Smooth muscle cell (in vitro differentiated cells): ENCODE data around the gene ATP11A. TPM values are rescaled to one million over a fixed set of nuclear protein-coding genes. Genes with fewer than 3 reads are reported as not detected.
A peak's percentile ranks its signal among the peaks of the same experiment; 100 is the strongest.

Experiments
- DNase-seq: peaks from one replicate; lab custom pipeline; 2025; ENCODE audit not compliant: unreplicated experiment; lab: John Stamatoyannopoulos, UW
- H2AFZ ChIP-seq: fragments of 200-600 bp; sonication (generic); 2 replicates; pipeline ENCODE4 v1.6.0; 2016; ENCODE audit warnings: antibody characterized with exemption, low read depth, mild to moderate bottlenecking
- H3F3A ChIP-seq: fragments of 200-600 bp; sonication (generic); 2 replicates; pipeline ENCODE4 v1.6.0; 2017; ENCODE audit warnings: antibody characterized with exemption, low read depth
- H3K27ac ChIP-seq: fragments of 200-600 bp; sonication (generic); 2 replicates; pipeline ENCODE4 v1.5.1; 2016; ENCODE audit warnings: low read depth, mild to moderate bottlenecking
- H3K27me3 ChIP-seq: fragments of 200-600 bp; sonication (generic); 2 replicates; pipeline ENCODE4 v1.6.1; 2016; ENCODE audit warnings: low read depth, mild to moderate bottlenecking
- H3K36me3 ChIP-seq: fragments of 200-600 bp; sonication (generic); 2 replicates; pipeline ENCODE4 v1.5.1; 2016; ENCODE audit warnings: low read depth
- H3K4me1 ChIP-seq: fragments of 200-600 bp; sonication (generic); 2 replicates; pipeline ENCODE4 v1.5.1; 2016; ENCODE audit warnings: low read depth
- H3K4me2 ChIP-seq: fragments of 200-600 bp; sonication (generic); 2 replicates; pipeline ENCODE4 v1.6.0; 2016; ENCODE audit warnings: mild to moderate bottlenecking
- H3K4me3 ChIP-seq: fragments of 200-600 bp; sonication (generic); 2 replicates; pipeline ENCODE4 v1.5.1; 2016; ENCODE audit warnings: mild to moderate bottlenecking
- H3K79me2 ChIP-seq: fragments of 200-600 bp; sonication (generic); 2 replicates; pipeline ENCODE4 v1.6.0; 2016; ENCODE audit warnings: low read depth, mild to moderate bottlenecking
- H3K9ac ChIP-seq: fragments of 200-600 bp; sonication (generic); 2 replicates; pipeline ENCODE4 v1.6.0; 2016; ENCODE audit warnings: low read depth
- H3K9me3 ChIP-seq: fragments of 200-600 bp; sonication (generic); replicated peaks from 2 replicates; pipeline ENCODE4 v1.5.1; 2016; ENCODE audit warnings: low read depth
- H4K20me1 ChIP-seq: fragments of 200-600 bp; sonication (generic); 2 replicates; pipeline ENCODE4 v1.6.0; 2016; ENCODE audit warnings: low read depth
- WGBS: methylation state at CpG from one replicate; pipeline ENCODE4 v1.1.7; 2016; ENCODE audit warnings: low lambda C conversion rate; 5-methylcytosine and 5-hydroxymethylcytosine counted together
- polyA plus RNA-seq: library from polyadenylated mRNA; unstranded; fragments of >200 nt; fragmentation: Nextera tagmentation; extraction: Ambion mirVana; gene quantifications from 2 replicates; pipeline ENCODE4 v1.2.1, GENCODE V29; 2016
- total RNA-seq: library from RNA; depleted of rRNA; stranded (reverse); fragments of >200 nt; gene quantifications from 2 replicates; pipeline ENCODE4 v1.2.3, GENCODE V29; 2014
- TF ChIP-seq, protein P1 (sequence below): fragments of 200-600 bp; sonication (generic); IDR thresholded peaks from 2 replicates; pipeline ENCODE4 v1.5.1; 2017; ENCODE audit warnings: borderline replicate concordance, mild to moderate bottlenecking, antibody characterized with exemption; ENCODE audit not compliant: insufficient read depth, poor library complexity, severe bottlenecking

The ATP11A gene
- total RNA-seq (6.1 and 7.5 TPM in 2 replicates), polyA plus RNA-seq (6.5 and 15.2 TPM in 2 replicates)

DNA sequence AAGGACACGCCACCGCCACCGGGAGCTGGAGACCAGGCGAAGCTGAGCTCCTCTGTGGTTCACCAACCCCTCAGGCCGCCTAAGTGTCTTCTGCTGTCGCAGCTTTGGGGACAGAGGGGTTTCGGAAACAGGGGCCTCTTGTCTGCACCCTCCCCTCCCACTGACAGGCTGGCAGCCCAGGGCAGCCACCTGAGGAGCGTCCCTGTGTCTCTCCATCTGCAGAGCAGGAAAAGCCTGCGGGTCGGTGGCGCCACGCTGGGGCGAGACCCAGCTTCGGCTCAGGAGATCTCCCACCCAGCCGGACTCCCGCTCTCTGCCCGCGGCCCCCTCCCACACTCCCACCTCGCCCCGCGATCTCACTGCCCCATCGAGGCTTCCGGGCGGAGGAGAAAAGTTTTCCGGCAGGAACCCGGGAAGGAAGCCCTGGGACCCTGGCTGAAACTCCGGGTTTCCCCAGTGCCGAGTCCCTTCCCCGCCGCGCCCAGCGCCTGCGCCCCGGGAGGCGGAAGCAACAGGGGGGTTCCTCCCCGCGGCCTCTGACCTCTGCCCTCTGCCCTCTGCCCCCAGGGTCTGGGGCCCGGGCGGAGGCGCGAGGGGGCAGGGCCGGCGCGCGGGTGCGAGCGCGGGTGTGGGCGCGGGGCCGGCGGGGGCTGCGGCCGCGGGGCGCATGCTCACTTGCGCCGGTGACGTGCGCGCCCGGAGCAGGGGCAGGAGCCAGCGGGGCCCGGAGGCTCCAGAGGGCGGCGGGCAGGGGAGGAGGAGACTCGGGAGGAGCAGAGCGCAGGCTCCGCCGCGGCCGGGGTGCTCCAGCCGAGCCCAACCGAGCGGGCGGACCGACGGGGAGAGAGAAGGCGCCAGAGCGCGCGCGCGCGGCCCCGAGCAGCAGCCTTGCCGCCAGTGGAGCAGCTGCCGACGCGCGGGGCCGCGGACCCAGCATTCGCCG is at the start of gene ATP11A:
Gene ATP11A (plus strand): TSS at position 736 of the 943 bp plus-strand sequence. CDS start 379 bp downstream, outside the sequence.
- peak within 1 kb of the TSS; percentile 98 for H3K4me2 ChIP-seq
- no peaks in the 10 kb centered on the region for H3F3A ChIP-seq

DNA sequence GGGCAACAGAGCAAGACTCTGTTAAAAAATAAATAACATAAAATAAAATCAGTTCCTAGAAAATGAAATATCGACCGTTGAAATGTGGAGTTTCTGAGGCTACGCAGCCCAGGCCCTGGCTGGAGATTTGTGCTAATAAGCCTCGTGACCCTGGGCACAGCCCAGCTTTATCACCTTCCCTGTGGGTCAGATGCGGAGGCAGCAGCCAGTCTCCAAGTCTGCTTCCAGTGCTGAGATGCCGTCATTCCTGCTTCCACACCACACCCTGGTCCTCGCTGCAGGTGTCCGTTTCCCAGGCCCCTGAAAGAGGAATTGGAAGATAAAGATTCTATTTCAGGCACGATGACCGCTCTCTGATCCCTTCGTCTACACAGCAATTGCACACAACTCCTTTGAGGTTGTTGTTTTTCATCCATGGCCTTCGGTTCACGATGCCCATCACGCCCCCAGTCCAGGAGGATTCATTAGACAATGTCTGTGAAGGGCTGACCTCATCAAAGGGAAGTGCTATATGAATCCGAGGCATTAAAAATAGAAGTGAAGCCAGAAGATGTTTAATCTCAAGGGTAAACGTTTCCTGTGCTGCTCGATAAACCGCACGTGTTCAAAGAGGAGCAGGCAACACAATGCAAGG is 48.3 kb upstream of the ATP11A start:
- H3K9me3 ChIP-seq = no peaks in the 10 kb centered on the region
- H3K36me3 ChIP-seq = no peaks in the 10 kb centered on the region
- TF ChIP-seq, protein P1, sequence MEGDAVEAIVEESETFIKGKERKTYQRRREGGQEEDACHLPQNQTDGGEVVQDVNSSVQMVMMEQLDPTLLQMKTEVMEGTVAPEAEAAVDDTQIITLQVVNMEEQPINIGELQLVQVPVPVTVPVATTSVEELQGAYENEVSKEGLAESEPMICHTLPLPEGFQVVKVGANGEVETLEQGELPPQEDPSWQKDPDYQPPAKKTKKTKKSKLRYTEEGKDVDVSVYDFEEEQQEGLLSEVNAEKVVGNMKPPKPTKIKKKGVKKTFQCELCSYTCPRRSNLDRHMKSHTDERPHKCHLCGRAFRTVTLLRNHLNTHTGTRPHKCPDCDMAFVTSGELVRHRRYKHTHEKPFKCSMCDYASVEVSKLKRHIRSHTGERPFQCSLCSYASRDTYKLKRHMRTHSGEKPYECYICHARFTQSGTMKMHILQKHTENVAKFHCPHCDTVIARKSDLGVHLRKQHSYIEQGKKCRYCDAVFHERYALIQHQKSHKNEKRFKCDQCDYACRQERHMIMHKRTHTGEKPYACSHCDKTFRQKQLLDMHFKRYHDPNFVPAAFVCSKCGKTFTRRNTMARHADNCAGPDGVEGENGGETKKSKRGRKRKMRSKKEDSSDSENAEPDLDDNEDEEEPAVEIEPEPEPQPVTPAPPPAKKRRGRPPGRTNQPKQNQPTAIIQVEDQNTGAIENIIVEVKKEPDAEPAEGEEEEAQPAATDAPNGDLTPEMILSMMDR = no peak
- H3K27me3 ChIP-seq = no peaks in the 10 kb centered on the region
- DNase-seq = no peak
- 92% methylated on average over 19 of the region's 19 CpGs for WGBS
- H3K4me3 ChIP-seq = no peak overlapping the region
- no peaks in the 10 kb centered on the region for H3F3A ChIP-seq
- no peaks in the 10 kb centered on the region for H4K20me1 ChIP-seq
- no peak overlapping the region for H3K27ac ChIP-seq
- no peak overlapping the region for H3K9ac ChIP-seq
- H2AFZ ChIP-seq = no peak overlapping the region
- H3K4me2 ChIP-seq = no peak overlapping the region
- no peaks in the 10 kb centered on the region for H3K4me1 ChIP-seq
- no peaks in the 10 kb centered on the region for H3K79me2 ChIP-seq

More for the DNA sequence above, at the start of gene ATP11A:
- H2AFZ ChIP-seq = peak within 1 kb of the TSS; percentile 97
- H3K4me3 ChIP-seq = peak within 1 kb of the TSS; percentile 84
- H3K79me2 ChIP-seq = peaks cover 21% of the 10 kb centered on the region
- peak; percentile 81 for DNase-seq
- WGBS = 4% methylated on average over 46 of the region's 95 CpGs
- no peaks in the 10 kb centered on the region for H3K9me3 ChIP-seq
- TF ChIP-seq, protein P1 = no peak
- H3K4me1 ChIP-seq = peaks cover 29% of the 10 kb centered on the region
- peak within 1 kb of the TSS; percentile 77 for H3K9ac ChIP-seq
- H4K20me1 ChIP-seq = peaks cover 31% of the 10 kb centered on the region
- no peaks in the 10 kb centered on the region for H3K36me3 ChIP-seq
- no peaks in the 10 kb centered on the region for H3K27me3 ChIP-seq
- H3K27ac ChIP-seq = peak within 1 kb of the TSS; percentile 75

DNA sequence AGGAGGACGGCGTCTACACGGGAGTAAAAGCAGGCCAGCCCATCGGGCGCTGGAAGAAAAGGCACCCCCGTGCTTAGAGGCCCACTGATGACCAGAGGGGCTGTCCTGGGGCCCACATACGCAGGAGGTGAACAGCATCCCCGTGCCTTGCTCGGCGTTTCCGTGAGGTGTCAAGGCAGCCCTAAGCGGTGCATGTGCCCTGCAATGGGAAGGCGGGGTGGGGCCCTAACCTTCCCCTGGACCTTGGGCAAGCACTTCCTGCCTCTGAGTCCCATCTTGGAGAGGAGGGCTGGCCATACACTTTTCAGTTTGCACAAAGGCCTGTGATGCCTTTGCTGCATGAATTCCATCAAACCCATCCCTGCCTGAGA is 47.8 kb upstream of the ATP11A start:
- no peaks in the 10 kb centered on the region for H3K9me3 ChIP-seq
- no peak overlapping the region for H3K4me2 ChIP-seq
- H3K4me1 ChIP-seq = no peaks in the 10 kb centered on the region
- no peaks in the 10 kb centered on the region for H3K27me3 ChIP-seq
- no peaks in the 10 kb centered on the region for H3K79me2 ChIP-seq
- WGBS = 96% methylated on average over 13 of the region's 13 CpGs
- no peak for DNase-seq
- H4K20me1 ChIP-seq = no peaks in the 10 kb centered on the region
- no peak overlapping the region for H3K27ac ChIP-seq
- no peaks in the 10 kb centered on the region for H3K36me3 ChIP-seq
- no peak overlapping the region for H2AFZ ChIP-seq
- H3K9ac ChIP-seq = no peak overlapping the region
- no peak overlapping the region for H3K4me3 ChIP-seq
- TF ChIP-seq, protein P1 = no peak
- no peaks in the 10 kb centered on the region for H3F3A ChIP-seq
